H9 (cell line): ENCODE measurements around the gene SURF4. TPM values are rescaled to one million over a fixed set of nuclear protein-coding genes. Genes with fewer than 3 reads are reported as not detected.

Experiments
- DNase-seq: peaks from one replicate; pipeline ENCODE4 v3.0.0-alpha.2; 2017
- H2AFZ ChIP-seq: one replicate; pipeline ENCODE4 v1.6.1; 2013; ENCODE audit warnings: mild to moderate bottlenecking, low read length, control low read depth, moderate library complexity
- H2AK5ac ChIP-seq: 2 replicates; pipeline ENCODE4 v1.6.1; 2013; ENCODE audit warnings: low read length, control low read depth, mixed read lengths; ENCODE audit not compliant: insufficient read length
- H2BK120ac ChIP-seq: one replicate; pipeline ENCODE4 v1.6.1; 2013; ENCODE audit warnings: low read depth, mild to moderate bottlenecking, low read length, control low read depth, inconsistent platforms; ENCODE audit not compliant: poor library complexity, severe bottlenecking
- H2BK12ac ChIP-seq: 2 replicates; pipeline ENCODE4 v1.6.1; 2013; ENCODE audit warnings: low read length, control low read depth, mixed read lengths, low read depth; ENCODE audit not compliant: insufficient read length
- H2BK15ac ChIP-seq: 2 replicates; pipeline ENCODE4 v1.6.1; 2013; ENCODE audit warnings: low read depth, low read length, control low read depth
- H2BK20ac ChIP-seq: one replicate; pipeline ENCODE4 v1.6.1; 2013; ENCODE audit warnings: low read depth, mild to moderate bottlenecking, low read length, control low read depth, inconsistent platforms; ENCODE audit not compliant: poor library complexity, severe bottlenecking
- H2BK5ac ChIP-seq: 2 replicates; pipeline ENCODE4 v1.6.1; 2013; ENCODE audit warnings: low read length, control low read depth, mixed read lengths; ENCODE audit not compliant: insufficient read length
- H3K14ac ChIP-seq: 2 replicates; pipeline ENCODE4 v1.6.1; 2013; ENCODE audit warnings: low read length, control low read depth; ENCODE audit not compliant: insufficient read depth
- H3K18ac ChIP-seq: 2 replicates; pipeline ENCODE4 v1.6.1; 2013; ENCODE audit warnings: low read depth, mild to moderate bottlenecking, mixed read lengths, low read length, control low read depth; ENCODE audit not compliant: insufficient read length
- H3K23ac ChIP-seq: 2 replicates; pipeline ENCODE4 v1.6.1; 2013; ENCODE audit warnings: low read length, control low read depth, mixed read lengths, low read depth; ENCODE audit not compliant: insufficient read length
- H3K23me2 ChIP-seq: 2 replicates; pipeline ENCODE4 v1.6.1; 2013; ENCODE audit warnings: low read depth, mild to moderate bottlenecking, mixed read lengths, low read length, control low read depth; ENCODE audit not compliant: insufficient read length, poor library complexity, severe bottlenecking
- H3K27ac ChIP-seq: 2 replicates; pipeline ENCODE4 v1.5.1; 2013; ENCODE audit warnings: low read length, control low read depth, mixed read lengths, low read depth; ENCODE audit not compliant: insufficient read length
- H3K27me3 ChIP-seq: 2 replicates; pipeline ENCODE4 v1.6.1; 2013; ENCODE audit warnings: low read length, control low read depth, inconsistent platforms; ENCODE audit not compliant: insufficient read depth
- H3K4ac ChIP-seq: 2 replicates; pipeline ENCODE4 v1.6.1; 2013; ENCODE audit warnings: low read depth, mild to moderate bottlenecking, control low read depth, inconsistent platforms, low read length, moderate library complexity
- H3K4me1 ChIP-seq: 2 replicates; pipeline ENCODE4 v1.6.1; 2013; ENCODE audit warnings: low read length, control low read depth, inconsistent platforms; ENCODE audit not compliant: insufficient read depth
- H3K4me2 ChIP-seq: 2 replicates; pipeline ENCODE4 v1.6.1; 2013; ENCODE audit warnings: low read length, control low read depth, mixed read lengths; ENCODE audit not compliant: insufficient read length, insufficient read depth
- H3K56ac ChIP-seq: 2 replicates; pipeline ENCODE4 v1.6.1; 2013; ENCODE audit warnings: low read depth, mild to moderate bottlenecking, mixed read lengths, low read length, control low read depth; ENCODE audit not compliant: insufficient read length
- H3K79me1 ChIP-seq: 2 replicates; pipeline ENCODE4 v1.6.1; 2013; ENCODE audit warnings: low read depth, mild to moderate bottlenecking, moderate library complexity, low read length, control low read depth, inconsistent platforms; ENCODE audit not compliant: insufficient read depth, poor library complexity, severe bottlenecking
- H3K79me2 ChIP-seq: 2 replicates; pipeline ENCODE4 v1.6.1; 2013; ENCODE audit warnings: low read length, control low read depth, inconsistent platforms; ENCODE audit not compliant: insufficient read depth
- H3K9ac ChIP-seq: 2 replicates; pipeline ENCODE4 v1.6.1; 2013; ENCODE audit warnings: low read length, control low read depth, mixed read lengths; ENCODE audit not compliant: insufficient read length; ENCODE audit errors: extremely low read depth
- H3K9me3 ChIP-seq: one replicate; pipeline ENCODE4 v1.6.1; 2013; ENCODE audit warnings: low read depth, low read length, inconsistent platforms; ENCODE audit not compliant: control insufficient read depth
- H3T11ph ChIP-seq: one replicate; pipeline ENCODE4 v1.6.1; 2013; ENCODE audit warnings: mild to moderate bottlenecking, low read length, control low read depth, inconsistent platforms
- H4K20me1 ChIP-seq: one replicate; pipeline ENCODE4 v1.6.1; 2013; ENCODE audit not compliant: control insufficient read depth, insufficient read length, insufficient read depth
- H4K5ac ChIP-seq: 2 replicates; pipeline ENCODE4 v1.6.1; 2013; ENCODE audit warnings: low read depth, mild to moderate bottlenecking, mixed read lengths, low read length, control low read depth; ENCODE audit not compliant: insufficient read length
- H4K8ac ChIP-seq: replicated peaks from 2 replicates; pipeline ENCODE4 v1.6.1; 2013; ENCODE audit warnings: low read length, control low read depth, mixed read lengths, low read depth; ENCODE audit not compliant: insufficient read length
- H4K91ac ChIP-seq: 2 replicates; pipeline ENCODE4 v1.6.1; 2013; ENCODE audit warnings: low read depth, mild to moderate bottlenecking, moderate library complexity, mixed read lengths, low read length, control low read depth; ENCODE audit not compliant: insufficient read length
- H3K27ac Mint-ChIP-seq, 3 experiments: 2 replicates in 2 of 3; 3 replicates in 1 of 3; pipeline ENCODE4 v1.8.0; 2020 to 2021; ENCODE audit warnings: mixed read lengths in 3 of 3, mild to moderate bottlenecking in 1 of 3, moderate library complexity in 1 of 3
- H3K27me3 Mint-ChIP-seq: 2 replicates; pipeline ENCODE4 v1.8.0; 2021; ENCODE audit warnings: low read depth, mild to moderate bottlenecking, moderate library complexity, mixed read lengths
- H3K36me3 Mint-ChIP-seq, 3 experiments: 2 replicates in 2 of 3; 3 replicates in 1 of 3; pipeline ENCODE4 v1.8.0; 2020 to 2021; ENCODE audit warnings: low read depth in 3 of 3, mixed read lengths in 3 of 3; ENCODE audit not compliant: insufficient read depth in 1 of 3
- H3K4me1 Mint-ChIP-seq, 2 experiments: 2 replicates each; pipeline ENCODE4 v1.8.0; 2020; ENCODE audit warnings: mixed read lengths in 2 of 2
- H3K4me3 Mint-ChIP-seq, 2 experiments: 2 replicates in 1 of 2; 3 replicates in 1 of 2; pipeline ENCODE4 v1.8.0; 2020 to 2021; ENCODE audit warnings: mild to moderate bottlenecking in 2 of 2, mixed read lengths in 2 of 2, moderate library complexity in 1 of 2
- H3K9me3 Mint-ChIP-seq, 2 experiments: 2 replicates in 1 of 2; 3 replicates in 1 of 2; pipeline ENCODE4 v1.8.0; 2020; ENCODE audit warnings: mild to moderate bottlenecking in 2 of 2, mixed read lengths in 2 of 2, moderate library complexity in 1 of 2
- CTCF ChIP-seq: fragments of 200-600 bp; sonication (generic); conservative IDR thresholded peaks from 3 replicates; pipeline ENCODE4 v1.8.0; 2021; ENCODE audit warnings: antibody characterized with exemption, mild to moderate bottlenecking
- WGBS: extraction: QIAGEN DNeasy Blood & Tissue Kit; methylation state at CpG from one replicate; pipeline ENCODE4 v1.1.7; 2013; ENCODE audit warnings: missing lambda C conversion rate, low lambda C conversion rate, mixed read lengths; ENCODE audit not compliant: insufficient read length; ENCODE audit errors: extremely low coverage; 5-methylcytosine and 5-hydroxymethylcytosine counted together
- total RNA-seq: library from RNA; stranded (reverse); gene quantifications from 2 replicates; pipeline ENCODE4 v1.2.1, GENCODE V29; 2021

SURF4 gene
- total RNA-seq, 1 experiment from 2014 or later = 146 TPM

- Histone ChIP-seq H3K4me2 (no peak overlapping the region), H3K79me1 (no peaks in the 10 kb centered on the region), H3K9ac (no peak overlapping the region), H3K14ac (no peak overlapping the region), H2BK5ac (no peak overlapping the region), H3K4ac (no peak overlapping the region), H3K9me3 (no peaks in the 10 kb centered on the region), H2BK15ac (no peak overlapping the region), H4K91ac (no peak overlapping the region), H3K27me3 (no peaks in the 10 kb centered on the region), H2BK12ac (no peak overlapping the region), H4K20me1 (no peaks in the 10 kb centered on the region), H3K23ac (no peak overlapping the region), H3K79me2 (peaks cover 3% of the 10 kb centered on the region; the same call in 1 of the 2 replicates), H2AFZ (no peak overlapping the region), H3K56ac (no peak overlapping the region), H3K23me2 (peaks cover 3% of the 10 kb centered on the region), H3T11ph (no peak overlapping the region), H2BK120ac (no peak overlapping the region), H4K5ac (no peak overlapping the region), H3K18ac (no peak overlapping the region), H4K8ac (no peak overlapping the region), H3K27ac (no peak overlapping the region), H3K4me1 (no peaks in the 10 kb centered on the region), H2AK5ac (no peak overlapping the region), H2BK20ac (no peak overlapping the region)
- Mint-ChIP-seq H3K4me1 (peaks cover 18 to 22% of the 10 kb centered on the region in 2 experiments), H3K27ac (peak overlapping the region in 1 of 3 experiments; percentile 85; a peak in 1 of 7 replicates), H3K27me3 (no peaks in the 10 kb centered on the region; the same call in none of the 2 replicates), H3K36me3 (peaks cover 34 to 67% (median 56%) of the 10 kb centered on the region in 3 experiments), H3K4me3 (peak overlapping the region; percentile 98; a peak in 4 of 5 replicates), H3K9me3 (peaks cover 6 to 9% of the 10 kb centered on the region in 2 experiments)
- no CpG with 5 or more reads among the region's 10 CpGs for WGBS
- no peak; the same call in 2 of the 3 replicates for TF ChIP-seq CTCF
- DNase-seq = peak; percentile 27
Measured at GRCh38 chr9:133333566-133333965, 42.3 kb downstream of the SURF4 start.
